ENCODE results near the gene RGR.

Gene RGR

GRCh38 chr10:84205853-84206525 lies 38.9 kb upstream of the RGR start:
- no peak overlapping the region for H3K9ac ChIP-seq (ENCODE audit: low read length)
- no peak overlapping the region for H3K27ac ChIP-seq (ENCODE audit: low read depth, low read length)
- no peaks in the 10 kb centered on the region for H3K4me1 ChIP-seq (ENCODE audit: control insufficient read depth, insufficient read depth, low read length)
- no peaks in the 10 kb centered on the region for H3K27me3 ChIP-seq (ENCODE audit: control insufficient read depth, insufficient read depth, low read length)
- H3K4me3 ChIP-seq (ENCODE audit: low read length): no peak overlapping the region
- H3K36me3 ChIP-seq (ENCODE audit: control insufficient read depth, insufficient read depth, low read length): no peaks in the 10 kb centered on the region

- Histone ChIP-seq H3K27ac (ENCODE audit: low read depth, low read length) (no peak overlapping the region), H3K4me1 (ENCODE audit: control insufficient read depth, insufficient read depth, low read length) (no peaks in the 10 kb centered on the region), H3K9ac (ENCODE audit: low read length) (no peak overlapping the region), H3K27me3 (ENCODE audit: control insufficient read depth, insufficient read depth, low read length) (no peaks in the 10 kb centered on the region), H3K36me3 (ENCODE audit: control insufficient read depth, insufficient read depth, low read length) (no peaks in the 10 kb centered on the region), H3K4me3 (ENCODE audit: low read length) (no peak overlapping the region)
Measured at GRCh38 chr10:84208023-84208422, 36.8 kb upstream of the RGR start.

- Histone ChIP-seq H3K4me1 (ENCODE audit: control insufficient read depth, insufficient read depth, low read length) (no peaks in the 10 kb centered on the region), H3K9ac (ENCODE audit: low read length) (no peak overlapping the region), H3K36me3 (ENCODE audit: control insufficient read depth, insufficient read depth, low read length) (no peaks in the 10 kb centered on the region), H3K27me3 (ENCODE audit: control insufficient read depth, insufficient read depth, low read length) (no peaks in the 10 kb centered on the region), H3K27ac (ENCODE audit: low read depth, low read length) (no peak overlapping the region), H3K4me3 (ENCODE audit: low read length) (no peak overlapping the region)
Measured at GRCh38 chr10:84211566-84211965, 33.3 kb upstream of the RGR start.

DNA sequence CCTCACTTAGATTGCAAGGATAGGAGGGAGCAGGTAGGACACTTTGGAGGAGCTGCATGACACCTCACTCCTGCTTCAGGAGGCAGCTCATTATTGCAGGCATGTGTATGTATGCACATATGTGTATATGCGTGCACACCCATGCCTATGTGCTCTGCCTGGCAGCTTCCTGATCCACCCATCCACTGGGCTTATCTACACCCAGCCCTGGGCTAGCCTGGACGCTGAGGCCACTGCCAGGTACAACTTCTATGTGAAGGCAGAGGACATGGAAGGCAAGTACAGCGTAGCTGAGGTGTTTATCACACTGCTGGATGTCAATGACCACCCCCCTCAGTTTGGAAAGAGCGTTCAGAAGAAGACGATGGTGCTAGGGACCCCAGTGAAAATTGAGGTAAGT lies 32.8 kb upstream of the RGR start:
- Histone ChIP-seq H3K27me3 (ENCODE audit: control insufficient read depth, insufficient read depth, low read length) (no peaks in the 10 kb centered on the region), H3K4me3 (ENCODE audit: low read length) (no peak overlapping the region), H3K9ac (ENCODE audit: low read length) (no peak overlapping the region), H3K36me3 (ENCODE audit: control insufficient read depth, insufficient read depth, low read length) (no peaks in the 10 kb centered on the region), H3K4me1 (ENCODE audit: control insufficient read depth, insufficient read depth, low read length) (no peaks in the 10 kb centered on the region), H3K27ac (ENCODE audit: low read depth, low read length) (no peak overlapping the region)

DNA sequence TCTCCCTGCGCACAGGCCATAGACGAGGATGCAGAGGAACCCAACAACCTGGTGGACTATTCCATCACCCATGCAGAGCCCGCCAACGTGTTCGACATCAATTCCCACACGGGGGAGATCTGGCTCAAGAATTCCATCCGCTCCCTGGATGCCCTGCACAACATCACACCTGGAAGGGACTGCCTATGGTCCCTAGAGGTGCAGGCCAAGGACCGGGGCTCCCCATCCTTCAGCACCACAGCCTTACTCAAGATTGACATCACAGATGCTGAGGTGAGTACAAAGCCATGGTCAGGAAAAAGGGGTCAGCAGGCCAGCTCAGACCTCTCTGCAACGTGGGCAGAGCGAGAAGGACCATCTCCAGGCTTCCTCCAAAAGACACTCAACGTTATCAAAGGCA lies 31.8 kb upstream of the RGR start:
- Histone ChIP-seq H3K4me1 (ENCODE audit: control insufficient read depth, insufficient read depth, low read length) (no peaks in the 10 kb centered on the region), H3K9ac (ENCODE audit: low read length) (no peak overlapping the region), H3K36me3 (ENCODE audit: control insufficient read depth, insufficient read depth, low read length) (no peaks in the 10 kb centered on the region), H3K27me3 (ENCODE audit: control insufficient read depth, insufficient read depth, low read length) (no peaks in the 10 kb centered on the region), H3K4me3 (ENCODE audit: low read length) (no peak overlapping the region), H3K27ac (ENCODE audit: low read depth, low read length) (no peak overlapping the region)

DNA sequence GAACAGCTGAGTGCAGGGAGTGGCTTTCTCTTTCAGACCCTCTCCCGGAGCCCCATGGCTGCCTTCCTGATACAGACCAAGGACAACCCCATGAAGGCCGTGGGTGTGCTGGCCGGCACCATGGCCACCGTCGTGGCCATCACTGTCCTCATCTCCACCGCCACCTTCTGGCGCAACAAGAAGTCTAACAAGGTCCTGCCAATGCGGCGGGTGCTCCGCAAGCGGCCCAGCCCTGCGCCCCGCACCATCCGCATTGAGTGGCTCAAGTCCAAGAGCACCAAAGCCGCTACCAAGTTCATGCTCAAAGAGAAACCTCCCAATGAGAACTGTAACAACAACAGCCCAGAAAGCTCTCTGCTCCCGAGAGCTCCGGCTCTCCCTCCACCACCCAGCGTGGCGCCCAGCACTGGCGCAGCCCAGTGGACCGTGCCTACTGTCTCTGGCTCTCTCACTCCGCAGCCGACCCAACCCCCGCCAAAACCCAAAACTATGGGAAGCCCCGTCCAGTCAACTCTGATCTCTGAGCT lies 30.7 kb upstream of the RGR start:
- Histone ChIP-seq H3K27me3 (ENCODE audit: control insufficient read depth, insufficient read depth, low read length) (no peaks in the 10 kb centered on the region), H3K4me3 (ENCODE audit: low read length) (no peak overlapping the region), H3K9ac (ENCODE audit: low read length) (no peak overlapping the region), H3K36me3 (ENCODE audit: control insufficient read depth, insufficient read depth, low read length) (no peaks in the 10 kb centered on the region), H3K4me1 (ENCODE audit: control insufficient read depth, insufficient read depth, low read length) (no peaks in the 10 kb centered on the region), H3K27ac (ENCODE audit: low read depth, low read length) (no peak overlapping the region)

DNA sequence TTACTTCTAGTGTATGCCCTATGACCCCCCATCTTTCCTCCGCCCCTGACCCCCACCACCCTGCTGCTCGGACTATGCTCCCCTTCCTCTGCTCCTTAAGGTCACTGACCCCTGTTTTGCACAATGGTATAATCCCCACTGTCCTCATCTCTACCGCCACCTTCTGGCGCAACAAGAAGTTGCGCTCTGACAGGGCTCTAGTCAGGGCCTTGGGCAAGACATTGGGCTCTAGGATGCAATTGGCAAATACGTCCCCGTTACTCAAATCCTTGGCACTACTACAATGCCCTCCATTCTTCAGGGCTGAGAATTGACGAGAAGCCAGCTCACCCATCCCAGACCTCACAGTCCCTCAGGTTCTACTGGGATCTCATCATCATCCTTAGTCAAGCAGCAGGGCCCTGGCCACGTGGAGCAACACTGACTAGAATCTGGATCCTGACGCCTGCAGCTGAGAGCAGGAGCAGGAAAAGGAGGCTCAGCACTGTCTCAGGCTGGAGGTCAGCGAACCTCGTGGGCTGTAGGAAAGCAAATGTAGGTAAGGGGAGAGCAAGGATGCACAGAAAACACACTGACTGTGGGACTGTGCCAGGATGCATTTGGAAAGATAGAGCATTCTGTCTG lies 30.1 kb upstream of the RGR start:
- H3K27ac ChIP-seq (ENCODE audit: low read depth, low read length): no peak overlapping the region
- H3K27me3 ChIP-seq (ENCODE audit: control insufficient read depth, insufficient read depth, low read length): no peaks in the 10 kb centered on the region
- no peaks in the 10 kb centered on the region for H3K36me3 ChIP-seq (ENCODE audit: control insufficient read depth, insufficient read depth, low read length)
- no peak overlapping the region for H3K9ac ChIP-seq (ENCODE audit: low read length)
- no peak overlapping the region for H3K4me3 ChIP-seq (ENCODE audit: low read length)
- no peaks in the 10 kb centered on the region for H3K4me1 ChIP-seq (ENCODE audit: control insufficient read depth, insufficient read depth, low read length)

GRCh38 chr10:84216834-84217233 lies 28.0 kb upstream of the RGR start:
- H3K4me1 ChIP-seq (ENCODE audit: control insufficient read depth, insufficient read depth, low read length): no peaks in the 10 kb centered on the region
- no peak overlapping the region for H3K4me3 ChIP-seq (ENCODE audit: low read length)
- no peak overlapping the region for H3K9ac ChIP-seq (ENCODE audit: low read length)
- H3K27ac ChIP-seq (ENCODE audit: low read depth, low read length): no peak overlapping the region
- H3K36me3 ChIP-seq (ENCODE audit: control insufficient read depth, insufficient read depth, low read length): no peaks in the 10 kb centered on the region
- no peaks in the 10 kb centered on the region for H3K27me3 ChIP-seq (ENCODE audit: control insufficient read depth, insufficient read depth, low read length)

DNA sequence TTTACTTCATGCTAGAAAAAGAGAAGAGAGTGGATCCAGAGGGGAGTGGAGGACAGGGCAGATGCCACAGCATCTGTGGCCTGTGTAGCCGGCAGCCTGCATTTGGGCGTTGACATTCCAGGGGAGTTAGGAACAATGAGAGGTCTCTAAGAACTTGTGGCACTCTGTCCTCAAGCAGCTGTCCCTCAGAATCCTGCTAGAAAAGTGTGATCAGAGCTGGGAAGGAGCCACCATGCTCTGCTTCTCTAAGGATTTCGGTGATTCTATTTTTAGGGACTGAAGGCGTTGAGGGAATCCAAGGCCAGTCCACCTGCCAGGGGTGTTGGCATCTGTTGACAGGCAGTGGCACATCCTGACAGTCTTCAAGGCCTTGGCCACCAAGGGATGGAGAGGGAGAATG lies 27.1 kb upstream of the RGR start:
- no peak overlapping the region for H3K9ac ChIP-seq (ENCODE audit: low read length)

DNA sequence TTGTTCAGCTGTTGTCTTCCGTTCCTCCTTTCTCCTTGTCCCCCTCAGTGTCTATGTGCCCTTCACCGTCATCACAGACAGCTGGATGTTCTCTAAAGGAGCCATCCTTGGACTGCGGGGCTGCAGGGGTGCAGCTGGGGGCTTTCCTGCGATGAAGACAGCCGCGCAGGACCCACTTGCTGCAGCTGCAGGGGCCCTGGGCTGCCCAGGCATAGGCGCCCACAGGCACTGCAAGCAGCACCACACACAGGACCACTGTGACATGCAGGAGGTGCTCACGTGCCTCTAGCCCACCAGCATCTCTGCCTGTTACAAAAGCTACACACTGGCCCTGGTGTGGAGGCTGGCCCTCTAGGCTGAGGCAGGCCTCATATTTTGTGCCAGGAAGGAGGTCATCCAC lies 22.9 kb upstream of the RGR start:
- Histone ChIP-seq H3K27ac (ENCODE audit: low read depth, low read length) (no peak overlapping the region), H3K27me3 (ENCODE audit: control insufficient read depth, insufficient read depth, low read length) (no peaks in the 10 kb centered on the region), H3K4me1 (ENCODE audit: control insufficient read depth, insufficient read depth, low read length) (no peaks in the 10 kb centered on the region), H3K9ac (ENCODE audit: low read length) (no peak overlapping the region), H3K36me3 (ENCODE audit: control insufficient read depth, insufficient read depth, low read length) (no peaks in the 10 kb centered on the region), H3K4me3 (ENCODE audit: low read length) (no peak overlapping the region)

More for the DNA sequence above, 27.1 kb upstream of the RGR start:
- no peak overlapping the region for H3K4me3 ChIP-seq (ENCODE audit: low read length)
- no peaks in the 10 kb centered on the region for H3K36me3 ChIP-seq (ENCODE audit: control insufficient read depth, insufficient read depth, low read length)
- no peak overlapping the region for H3K27ac ChIP-seq (ENCODE audit: low read depth, low read length)
- no peaks in the 10 kb centered on the region for H3K4me1 ChIP-seq (ENCODE audit: control insufficient read depth, insufficient read depth, low read length)
- H3K27me3 ChIP-seq (ENCODE audit: control insufficient read depth, insufficient read depth, low read length): no peaks in the 10 kb centered on the region

- H3K27me3 ChIP-seq (ENCODE audit: control insufficient read depth, insufficient read depth, low read length): no peaks in the 10 kb centered on the region
Measured at GRCh38 chr10:84224411-84225028, 20.3 kb upstream of the RGR start.

DNA sequence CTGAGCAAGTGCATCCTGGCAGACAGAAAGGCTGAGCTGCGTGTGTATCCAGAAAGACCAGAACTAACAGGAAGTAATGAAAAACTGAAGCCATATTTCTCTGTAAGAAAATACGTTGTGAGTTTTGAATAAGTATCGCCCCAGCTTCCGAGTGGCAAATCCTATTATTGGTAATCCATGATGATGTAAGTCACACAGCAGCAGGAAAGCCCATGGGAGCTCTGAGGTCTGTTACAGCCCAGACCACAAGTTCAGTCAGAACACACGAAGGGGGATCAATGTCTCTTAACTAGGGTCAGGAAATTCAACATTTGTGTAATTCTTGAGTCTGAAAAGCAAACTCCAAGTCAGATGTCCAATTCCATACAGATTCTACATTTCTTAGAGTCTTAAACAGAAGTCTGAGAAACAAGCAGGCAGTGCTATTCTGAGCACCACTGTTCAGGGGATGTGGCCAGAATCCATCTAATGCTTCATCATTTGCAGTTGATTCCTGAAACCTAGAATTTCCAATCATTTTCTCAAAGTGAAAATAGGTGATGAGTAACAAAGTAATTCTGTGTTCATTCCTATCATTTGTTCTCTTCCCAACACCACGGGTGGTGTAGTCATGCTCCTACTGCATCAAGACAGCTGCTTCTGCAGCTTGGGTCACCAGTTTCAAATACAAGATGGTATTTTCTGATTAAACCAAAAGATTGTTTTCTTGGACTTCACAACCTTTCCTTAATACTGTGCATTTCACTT lies 19.3 kb upstream of the RGR start, which contains the start of gene LRIT2:
LRIT2 (minus strand) TSS at position 118 of the 747 bp plus-strand sequence; CDS start at position 94, 24 bp downstream.
- Histone ChIP-seq H3K4me1 (ENCODE audit: control insufficient read depth, insufficient read depth, low read length) (no peaks in the 10 kb centered on the region), H3K9ac (ENCODE audit: low read length) (no peak within 1 kb of the TSS), H3K27ac (ENCODE audit: low read depth, low read length) (no peak within 1 kb of the TSS), H3K27me3 (ENCODE audit: control insufficient read depth, insufficient read depth, low read length) (no peaks in the 10 kb centered on the region), H3K36me3 (ENCODE audit: control insufficient read depth, insufficient read depth, low read length) (no peaks in the 10 kb centered on the region), H3K4me3 (ENCODE audit: low read length) (no peak within 1 kb of the TSS)

More at GRCh38 chr10:84224411-84225028, 20.3 kb upstream of the RGR start:
- H3K9ac ChIP-seq (ENCODE audit: low read length): no peak overlapping the region
- no peak overlapping the region for H3K27ac ChIP-seq (ENCODE audit: low read depth, low read length)
- H3K36me3 ChIP-seq (ENCODE audit: control insufficient read depth, insufficient read depth, low read length): no peaks in the 10 kb centered on the region
- no peak overlapping the region for H3K4me3 ChIP-seq (ENCODE audit: low read length)
- no peaks in the 10 kb centered on the region for H3K4me1 ChIP-seq (ENCODE audit: control insufficient read depth, insufficient read depth, low read length)

Data from rectal smooth muscle tissue (tissue), 1 donor.